ENCODE measurements around the gene BOLL.
"Not testable (repeated sequence)": the region's sequence is repeated elsewhere in the genome, so short reads cannot be mapped to it uniquely, and the experiment has no call there.

The BOLL gene, protein sequence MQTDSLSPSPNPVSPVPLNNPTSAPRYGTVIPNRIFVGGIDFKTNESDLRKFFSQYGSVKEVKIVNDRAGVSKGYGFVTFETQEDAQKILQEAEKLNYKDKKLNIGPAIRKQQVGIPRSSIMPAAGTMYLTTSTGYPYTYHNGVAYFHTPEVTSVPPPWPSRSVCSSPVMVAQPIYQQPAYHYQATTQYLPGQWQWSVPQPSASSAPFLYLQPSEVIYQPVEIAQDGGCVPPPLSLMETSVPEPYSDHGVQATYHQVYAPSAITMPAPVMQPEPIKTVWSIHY

GRCh38 chr2:197784956-197785941 lies at the start of gene BOLL:
Gene BOLL, minus strand, starts transcription at chr2:197785319. Its CDS starts 3,469 bp downstream, at chr2:197781850.
- POLR2A ChIA-PET (ENCODE audit: low non-redundant PET) = no interaction called here
- DNase-seq (ENCODE audit: low spot score) = no peak
- H3K27ac ChIP-seq = no peak within 1 kb of the TSS
- CTCF ChIA-PET = interaction anchor here (0.7 kb wide), 1 partner anchor 40 kb away, joined by 3 read pairs; no protein-coding TSS in a partner anchor
- no peak for TF ChIP-seq CTCF (conservative IDR thresholded peaks at IDR 0.05; ENCODE audit: low read depth)

DNA sequence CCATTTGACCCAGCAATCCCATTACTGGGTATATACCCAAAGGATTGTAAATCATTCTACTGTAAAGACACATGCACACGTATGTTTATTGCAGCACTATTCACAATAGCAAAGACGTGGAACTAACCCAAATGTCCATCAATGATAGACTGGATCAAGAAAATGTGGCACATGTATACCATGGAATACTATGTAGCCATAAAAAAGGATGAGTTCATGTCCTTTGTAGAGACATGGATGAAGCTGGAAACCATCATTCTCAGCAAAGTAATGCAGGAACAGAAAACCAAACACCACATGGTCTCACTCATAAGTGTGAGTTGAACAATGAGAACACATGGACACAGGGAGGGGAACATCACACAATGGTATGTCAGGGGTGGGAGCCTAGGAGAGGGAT lies 49.7 kb upstream of the BOLL start:
- DNase-seq (ENCODE audit: low spot score); POLR2A ChIA-PET (ENCODE audit: low non-redundant PET); H3K27ac ChIP-seq; CTCF ChIA-PET: not testable (repeated sequence)

- CTCF ChIA-PET = no interaction called here
- no peak for DNase-seq (ENCODE audit: low spot score)
Observed at GRCh38 chr2:197828464-197829135, 43.5 kb upstream of the BOLL start.

GRCh38 chr2:197827618-197828017 lies 42.5 kb upstream of the BOLL start:
- DNase-seq (ENCODE audit: low spot score) = no peak
- H3K27ac ChIP-seq = no peak overlapping the region
- CTCF ChIA-PET = no interaction called here
- TF ChIP-seq CTCF (conservative IDR thresholded peaks at IDR 0.05; ENCODE audit: low read depth) = no peak
- POLR2A ChIA-PET (ENCODE audit: low non-redundant PET) = no interaction called here

More at GRCh38 chr2:197828464-197829135, 43.5 kb upstream of the BOLL start:
- POLR2A ChIA-PET (ENCODE audit: low non-redundant PET) = no interaction called here
- TF ChIP-seq CTCF (conservative IDR thresholded peaks at IDR 0.05; ENCODE audit: low read depth) = no peak
- H3K27ac ChIP-seq = no peak overlapping the region

- no peak overlapping the region for H3K27ac ChIP-seq
- ChIA-PET POLR2A (ENCODE audit: low non-redundant PET) (no interaction called here), CTCF (no interaction called here)
- TF ChIP-seq CTCF (conservative IDR thresholded peaks at IDR 0.05; ENCODE audit: low read depth) = no peak
- no peak for DNase-seq (ENCODE audit: low spot score)
Observed at GRCh38 chr2:197822333-197822732, 37.2 kb upstream of the BOLL start.

DNA sequence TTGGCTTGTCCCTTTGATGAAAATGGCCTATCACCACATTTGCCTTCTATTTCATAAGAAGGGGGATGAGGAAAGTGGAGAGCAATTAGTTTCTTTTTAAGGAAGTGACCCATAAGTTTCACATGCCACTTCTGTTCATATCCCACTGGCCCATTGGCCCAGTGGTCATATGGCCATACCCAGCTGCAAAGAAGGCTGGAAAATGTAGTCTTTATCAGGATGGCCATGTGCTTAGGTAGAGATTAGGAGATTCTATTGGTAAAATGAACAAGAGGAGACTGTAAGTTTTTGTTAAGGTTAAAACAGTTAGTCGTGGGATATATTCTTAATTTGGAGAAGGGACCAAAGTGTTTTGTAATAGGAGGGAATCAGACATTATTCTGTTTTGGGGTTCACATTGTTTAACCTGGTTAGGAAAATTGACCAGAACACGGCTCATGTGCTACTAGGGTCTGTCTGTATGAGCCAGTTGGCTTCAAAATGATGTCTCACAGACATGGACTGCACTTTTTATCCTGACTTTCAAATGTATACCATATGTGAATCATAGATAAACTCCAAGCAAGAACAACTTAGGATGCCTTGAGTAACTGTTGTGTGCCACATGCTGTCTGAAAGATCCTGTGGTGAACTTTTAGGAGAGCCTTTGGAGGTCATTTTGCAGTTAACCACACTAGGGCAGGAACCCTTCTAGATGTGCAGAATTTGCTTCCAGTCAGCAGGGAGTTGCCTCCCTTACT lies 36.6 kb upstream of the BOLL start:
- ChIA-PET CTCF (no interaction called here), POLR2A (ENCODE audit: low non-redundant PET) (no interaction called here)
- DNase-seq (ENCODE audit: low spot score) = no peak
- TF ChIP-seq CTCF (conservative IDR thresholded peaks at IDR 0.05; ENCODE audit: low read depth) = no peak
- no peak overlapping the region for H3K27ac ChIP-seq

Measured in RWPE1 (cell line).